Colonic mucosa (tissue), 4 donors: ENCODE data around the gene SMAD3. TPM values are rescaled to one million over a fixed set of nuclear protein-coding genes. Genes with fewer than 3 reads are reported as not detected.

Experiments used
- DNase-seq: peaks from one replicate; pipeline ENCODE4 v3.0.0-alpha.2; 2020
- H3K27ac ChIP-seq: fragments of 200-600 bp; one replicate; pipeline ENCODE4 v1.8.0; 2021
- H3K27me3 ChIP-seq: fragments of 200-600 bp; one replicate; pipeline ENCODE4 v1.8.0; 2021
- H3K36me3 ChIP-seq: fragments of 200-600 bp; one replicate; pipeline ENCODE4 v1.8.0; 2021
- H3K4me1 ChIP-seq: fragments of 200-600 bp; one replicate; pipeline ENCODE4 v1.8.0; 2021; ENCODE audit warnings: mild to moderate bottlenecking
- H3K4me3 ChIP-seq: fragments of 200-600 bp; one replicate; pipeline ENCODE4 v1.8.0; 2021
- H3K9ac ChIP-seq, 2 donors: one replicate each; pipeline ENCODE4 v1.7.0; 2013; ENCODE audit warnings: control low read depth in 2 of 2, low read depth in 2 of 2, low read length in 2 of 2
- H3K9me3 ChIP-seq: fragments of 200-600 bp; one replicate; pipeline ENCODE4 v1.8.0; 2021
- intact Hi-C: fragments of 100-400 bp; cut with DNase I; formaldehyde crosslinking; loops from one replicate; pipeline ENCODE4 v1.14.1; 2022
- total RNA-seq, 2 donors: library from RNA; stranded (reverse); fragmentation: NEBNext Ultra II Directional in 1 of 2; extraction: Animal tissue kit (Norgen Biotek cat#: 25700) in 1 of 2; gene quantifications; one replicate each; pipeline ENCODE4 v1.2.1, GENCODE V29; 2021
- TF ChIP-seq, protein P1 (sequence below): fragments of 200-600 bp; IDR thresholded peaks from one replicate; pipeline ENCODE4 v1.8.0; 2022; ENCODE audit warnings: antibody characterized with exemption, mild to moderate bottlenecking
- donor health status: healthy.
- donor health status: DM: no; HTN: no; CAD: no.
- donor health status: DM: no; HTN: no; CAD: no.

Gene SMAD3
- total RNA-seq, 2 donors from 2014 or later: 38.6 to 62.1 TPM

DNA sequence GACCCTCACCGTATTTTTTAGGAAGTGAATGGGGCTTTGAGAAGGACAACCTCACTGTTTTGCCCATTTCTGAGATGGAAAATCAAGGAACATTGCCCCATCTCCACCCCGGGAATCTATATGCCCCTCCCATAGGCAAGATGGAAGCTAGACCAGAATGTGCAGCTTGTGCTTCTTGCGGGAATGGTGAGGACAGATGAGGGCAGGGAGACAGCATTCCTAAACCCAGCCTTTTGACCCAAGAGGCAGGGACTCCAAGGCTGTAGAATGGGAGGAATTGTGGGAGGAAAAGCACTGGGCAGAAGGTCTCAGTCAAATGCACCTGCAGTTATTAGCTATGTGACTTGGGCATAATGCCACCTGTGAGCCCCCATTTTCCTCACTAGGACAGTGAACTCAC lies 66.9 kb downstream of the SMAD3 start:
- Histone ChIP-seq H3K27ac (no peak overlapping the region), H3K4me1 (peaks cover 27% of the 10 kb centered on the region)

DNA sequence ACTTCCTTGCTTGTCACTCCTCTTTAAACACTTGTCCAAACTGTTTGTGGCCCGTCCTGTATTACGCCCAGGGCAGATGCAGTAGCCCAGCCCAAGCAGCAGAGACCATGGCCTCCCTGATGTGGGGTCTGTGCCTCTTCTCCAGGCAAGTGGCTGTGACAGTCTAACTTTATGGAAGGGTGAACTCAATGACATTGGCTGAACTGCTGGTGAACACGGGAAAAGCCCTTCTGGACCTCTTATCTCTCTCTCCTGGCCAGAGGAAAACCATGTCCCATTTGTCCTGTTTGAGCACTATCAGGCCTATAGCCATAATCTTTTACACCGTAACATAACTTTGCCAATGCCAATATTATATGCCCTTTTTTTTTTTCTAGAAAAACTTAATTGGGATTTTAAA lies 67.6 kb downstream of the SMAD3 start:
- no peaks in the 10 kb centered on the region for H3K9me3 ChIP-seq
- no peaks in the 10 kb centered on the region for H3K27me3 ChIP-seq
- H3K4me1 ChIP-seq: peaks cover 20% of the 10 kb centered on the region
- H3K4me3 ChIP-seq: no peak overlapping the region
- no peak for DNase-seq
- TF ChIP-seq, protein P1, sequence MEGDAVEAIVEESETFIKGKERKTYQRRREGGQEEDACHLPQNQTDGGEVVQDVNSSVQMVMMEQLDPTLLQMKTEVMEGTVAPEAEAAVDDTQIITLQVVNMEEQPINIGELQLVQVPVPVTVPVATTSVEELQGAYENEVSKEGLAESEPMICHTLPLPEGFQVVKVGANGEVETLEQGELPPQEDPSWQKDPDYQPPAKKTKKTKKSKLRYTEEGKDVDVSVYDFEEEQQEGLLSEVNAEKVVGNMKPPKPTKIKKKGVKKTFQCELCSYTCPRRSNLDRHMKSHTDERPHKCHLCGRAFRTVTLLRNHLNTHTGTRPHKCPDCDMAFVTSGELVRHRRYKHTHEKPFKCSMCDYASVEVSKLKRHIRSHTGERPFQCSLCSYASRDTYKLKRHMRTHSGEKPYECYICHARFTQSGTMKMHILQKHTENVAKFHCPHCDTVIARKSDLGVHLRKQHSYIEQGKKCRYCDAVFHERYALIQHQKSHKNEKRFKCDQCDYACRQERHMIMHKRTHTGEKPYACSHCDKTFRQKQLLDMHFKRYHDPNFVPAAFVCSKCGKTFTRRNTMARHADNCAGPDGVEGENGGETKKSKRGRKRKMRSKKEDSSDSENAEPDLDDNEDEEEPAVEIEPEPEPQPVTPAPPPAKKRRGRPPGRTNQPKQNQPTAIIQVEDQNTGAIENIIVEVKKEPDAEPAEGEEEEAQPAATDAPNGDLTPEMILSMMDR: no peak
- H3K27ac ChIP-seq: no peak overlapping the region
- no peaks in the 10 kb centered on the region for H3K36me3 ChIP-seq
- no peak overlapping the region for H3K9ac ChIP-seq
- intact Hi-C loops: no loop called here

More for the DNA sequence above, 66.9 kb downstream of the SMAD3 start:
- intact Hi-C loops: no loop called here
- H3K4me3 ChIP-seq: no peak overlapping the region
- TF ChIP-seq, protein P1: no peak
- DNase-seq: no peak
- H3K36me3 ChIP-seq: no peaks in the 10 kb centered on the region
- no peak overlapping the region for H3K9ac ChIP-seq
- H3K9me3 ChIP-seq: no peaks in the 10 kb centered on the region
- H3K27me3 ChIP-seq: no peaks in the 10 kb centered on the region

DNA sequence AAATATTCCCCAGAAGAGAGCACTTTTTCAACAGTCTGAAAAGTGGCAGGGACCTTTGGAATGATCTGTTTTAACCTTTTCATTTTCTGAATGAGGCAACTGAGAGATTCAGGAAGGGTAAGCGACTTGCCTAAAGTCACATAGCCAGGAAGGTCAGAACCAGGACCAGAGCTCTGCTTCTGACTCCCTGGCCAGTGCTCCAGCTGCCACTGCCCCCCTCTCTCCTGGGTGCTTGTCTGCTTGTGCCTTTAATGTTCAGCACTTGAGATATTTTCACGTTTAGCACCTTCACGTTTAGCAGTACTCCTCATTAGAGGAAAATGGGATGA lies 68.3 kb downstream of the SMAD3 start:
- no peaks in the 10 kb centered on the region for H3K27me3 ChIP-seq
- no peak for DNase-seq
- peak overlapping the region in 1 of 2 donors; percentile 78 for H3K9ac ChIP-seq
- H3K4me1 ChIP-seq: peaks cover 20% of the 10 kb centered on the region
- peak overlapping the region; percentile 79 for H3K27ac ChIP-seq
- no peaks in the 10 kb centered on the region for H3K9me3 ChIP-seq
- intact Hi-C loops: no loop called here
- TF ChIP-seq, protein P1: no peak
- no peaks in the 10 kb centered on the region for H3K36me3 ChIP-seq
- no peak overlapping the region for H3K4me3 ChIP-seq

DNA sequence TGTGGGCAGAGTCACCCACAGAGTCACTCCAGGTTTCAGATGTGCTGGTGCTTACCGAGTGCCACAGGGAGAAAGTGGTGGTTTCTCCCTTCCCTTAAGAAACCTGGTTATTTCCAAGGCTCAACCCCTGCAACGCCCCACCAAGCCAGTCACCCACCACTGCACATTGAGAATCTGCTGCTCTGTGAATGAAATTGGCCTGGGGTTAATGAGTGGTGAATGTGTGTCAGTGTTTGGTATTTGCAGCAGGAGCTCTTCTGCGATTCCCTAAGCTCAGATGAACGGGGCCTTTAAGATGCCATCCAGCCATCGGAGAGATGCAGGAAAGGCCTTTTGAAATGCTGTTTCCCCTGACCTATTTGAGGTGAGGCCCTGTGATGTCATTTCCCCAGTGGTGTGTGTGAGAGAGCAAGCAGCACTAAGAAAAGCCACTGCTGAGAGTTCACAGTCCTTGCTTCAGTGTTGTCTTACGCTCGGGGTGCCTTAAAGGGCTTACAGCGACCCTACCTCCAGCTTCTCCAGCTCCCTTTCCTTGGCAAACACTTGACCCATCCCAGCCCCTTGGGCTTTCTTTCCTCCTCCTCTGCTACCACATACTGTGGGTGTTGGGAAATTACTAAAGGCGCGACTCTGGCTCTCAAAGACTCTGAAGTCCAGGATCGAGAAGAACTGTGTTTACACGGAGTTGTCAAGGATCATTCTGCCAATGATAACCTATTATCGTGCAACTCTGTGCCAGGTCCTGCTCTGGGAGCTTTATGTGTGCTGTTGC lies 68.9 kb downstream of the SMAD3 start:
- peak overlapping the region; percentile 52 to 78 for H3K9ac ChIP-seq
- H3K4me3 ChIP-seq: no peak overlapping the region
- intact Hi-C loops: no loop called here
- peak; percentile 52 for DNase-seq
- no peaks in the 10 kb centered on the region for H3K36me3 ChIP-seq
- TF ChIP-seq, protein P1: no peak
- H3K27ac ChIP-seq: peak overlapping the region; percentile 79
- no peaks in the 10 kb centered on the region for H3K27me3 ChIP-seq
- H3K4me1 ChIP-seq: peaks cover 20% of the 10 kb centered on the region
- no peaks in the 10 kb centered on the region for H3K9me3 ChIP-seq

DNA sequence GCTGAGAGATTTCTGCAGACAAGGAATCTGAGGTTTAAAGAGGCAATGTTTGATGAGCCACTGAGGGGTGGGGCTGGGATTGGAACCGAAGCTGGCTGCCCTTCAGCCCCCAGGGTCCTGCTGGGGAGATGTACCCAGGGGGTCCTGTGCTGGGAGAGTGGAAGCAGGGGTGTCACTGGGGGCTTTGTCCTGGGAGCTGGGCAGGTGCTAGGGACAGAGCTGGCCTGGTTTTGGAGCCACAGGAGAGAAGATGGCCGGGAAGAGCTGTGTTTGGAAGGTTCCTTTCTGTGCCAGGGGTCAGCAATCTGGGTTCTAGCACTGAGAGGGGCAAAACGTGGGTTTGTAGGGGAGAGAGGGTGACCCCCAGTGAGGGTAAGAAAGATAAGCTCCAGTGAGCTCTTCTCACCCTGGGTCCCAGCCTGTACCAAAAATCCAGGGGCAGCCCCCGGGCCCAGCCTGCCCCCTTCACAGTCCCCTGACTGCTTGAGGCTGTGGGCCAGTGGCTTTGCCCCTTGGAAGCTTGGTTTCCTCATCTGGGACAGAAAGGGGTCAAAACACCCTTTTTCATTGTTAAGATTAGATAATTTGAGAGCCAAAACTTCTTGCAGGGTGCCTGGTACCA lies 69.6 kb downstream of the SMAD3 start:
- H3K4me1 ChIP-seq: peaks cover 20% of the 10 kb centered on the region
- no peak overlapping the region for H3K4me3 ChIP-seq

More for the DNA sequence above, 69.6 kb downstream of the SMAD3 start:
- H3K36me3 ChIP-seq: no peaks in the 10 kb centered on the region
- no peaks in the 10 kb centered on the region for H3K9me3 ChIP-seq
- DNase-seq: peak; percentile 31
- no peaks in the 10 kb centered on the region for H3K27me3 ChIP-seq
- intact Hi-C loops: no loop called here
- H3K27ac ChIP-seq: peak overlapping the region; percentile 79
- peak overlapping the region; percentile 52 to 78 for H3K9ac ChIP-seq
- TF ChIP-seq, protein P1: no peak
